ENCODE results near the gene PRF1. TPM values are rescaled to one million over a fixed set of nuclear protein-coding genes. Genes with fewer than 3 reads are reported as not detected.

The PRF1 gene
- total and polyA plus RNA-seq, 2 experiments from 2014 or later, result 0.13 TPM; not detected in 1

GRCh38 chr10:70599791-70600190, 2.8 kb downstream of the PRF1 start:
- ATAC-seq, result no peak
- H3K27ac ChIP-seq (ENCODE audit: low read depth), result no peak overlapping the region
- no peaks in the 10 kb centered on the region for H3K9me3 Mint-ChIP-seq
- no peaks in the 10 kb centered on the region for H4K20me1 ChIP-seq (replicated peaks; ENCODE audit: insufficient read depth)
- H3K27me3 ChIP-seq (ENCODE audit: insufficient read depth), result no peaks in the 10 kb centered on the region
- no peak overlapping the region for H3K27ac Mint-ChIP-seq
- H3K27me3 Mint-ChIP-seq (ENCODE audit: insufficient read depth, low read depth, poor library complexity), result peaks cover 7% of the 10 kb centered on the region
- no peaks in the 10 kb centered on the region for H3K36me3 ChIP-seq (ENCODE audit: insufficient read depth)
- no peak for DNase-seq (ENCODE audit: low spot score)
- no peaks in the 10 kb centered on the region for H3F3A ChIP-seq (replicated peaks; ENCODE audit: low read depth)
- H3K4me1 ChIP-seq (ENCODE audit: insufficient read depth), result peaks cover 2% of the 10 kb centered on the region; the same call in 1 of the 2 replicates
- no peak overlapping the region for H3K4me3 ChIP-seq
- H3K36me3 Mint-ChIP-seq (ENCODE audit: low read depth), result no peaks in the 10 kb centered on the region
- TF ChIP-seq NANOG (IDR thresholded peaks at IDR 0.05; ENCODE audit: borderline replicate concordance) (no peak), ZNF462 (CRISPR knock-in tag; IDR thresholded peaks at IDR 0.05) (no peak), JUNB (IDR thresholded peaks at IDR 0.05; ENCODE audit: unreplicated experiment) (no peak), CREB1 (CRISPR knock-in tag; IDR thresholded peaks at IDR 0.05; ENCODE audit: low read depth) (no peak), CTCF (conservative IDR thresholded peaks at IDR 0.05; ENCODE audit: low read depth in 2 of 2) (no peak), ETS1 (IDR thresholded peaks at IDR 0.05) (no peak), EZH2 (IDR thresholded peaks at IDR 0.05; ENCODE audit: low read depth, unreplicated experiment) (no peak), REST (IDR thresholded peaks at IDR 0.05; ENCODE audit: unreplicated experiment) (no peak), POLR2AphosphoS5 (IDR thresholded peaks at IDR 0.05; ENCODE audit: low read depth) (no peak), STAT1 (IDR thresholded peaks at IDR 0.05; ENCODE audit: unreplicated experiment) (no peak), ZNF331 (CRISPR knock-in tag; IDR thresholded peaks at IDR 0.05; ENCODE audit: low read depth) (no peak), ZNF114 (CRISPR knock-in tag; IDR thresholded peaks at IDR 0.05) (no peak)
- peaks cover 15% of the 10 kb centered on the region for H3K4me1 Mint-ChIP-seq
- no peak overlapping the region for H3K4me3 Mint-ChIP-seq
- H3K4me2 ChIP-seq, result no peak overlapping the region
- H3K9me2 ChIP-seq (ENCODE audit: insufficient read depth), result no peaks in the 10 kb centered on the region; the same call in 1 of the 2 replicates
- no peak overlapping the region for H2AFZ ChIP-seq
- H3K79me2 ChIP-seq (replicated peaks; ENCODE audit: insufficient read depth), result no peaks in the 10 kb centered on the region
